Activated naive CD8-positive, alpha-beta T cell treated with anti-CD3 and anti-CD28 coated beads, Interleukin-2, amount 50 U/mL, for 24 hours (primary cell): ENCODE data around the gene CAMTA1.
"Not testable (repeated sequence)": the region's sequence is repeated elsewhere in the genome, so short reads cannot be mapped to it uniquely, and the experiment has no call there.

Experiments
- ATAC-seq: fragments of 150-1000 bp; cut with Tn5 transposase; one replicate; pipeline ENCODE4 v1.10.0; 2021
- DNase-seq: peaks from one replicate; pipeline ENCODE4 v3.0.0; 2021
- H3K27ac Mint-ChIP-seq: one replicate; pipeline ENCODE4 v1.8.0; 2021; ENCODE audit warnings: mild to moderate bottlenecking, mixed read lengths
- H3K27me3 Mint-ChIP-seq: one replicate; pipeline ENCODE4 v1.8.0; 2021; ENCODE audit warnings: mixed read lengths
- H3K36me3 Mint-ChIP-seq: one replicate; pipeline ENCODE4 v1.8.0; 2021; ENCODE audit warnings: low read depth, mixed read lengths
- H3K4me1 Mint-ChIP-seq: one replicate; pipeline ENCODE4 v1.8.0; 2021; ENCODE audit warnings: mixed read lengths
- H3K4me3 Mint-ChIP-seq: one replicate; pipeline ENCODE4 v1.8.0; 2021; ENCODE audit warnings: mild to moderate bottlenecking, moderate library complexity, mixed read lengths
- H3K9me3 Mint-ChIP-seq: one replicate; pipeline ENCODE4 v1.8.0; 2021; ENCODE audit warnings: mixed read lengths

The CAMTA1 gene

DNA sequence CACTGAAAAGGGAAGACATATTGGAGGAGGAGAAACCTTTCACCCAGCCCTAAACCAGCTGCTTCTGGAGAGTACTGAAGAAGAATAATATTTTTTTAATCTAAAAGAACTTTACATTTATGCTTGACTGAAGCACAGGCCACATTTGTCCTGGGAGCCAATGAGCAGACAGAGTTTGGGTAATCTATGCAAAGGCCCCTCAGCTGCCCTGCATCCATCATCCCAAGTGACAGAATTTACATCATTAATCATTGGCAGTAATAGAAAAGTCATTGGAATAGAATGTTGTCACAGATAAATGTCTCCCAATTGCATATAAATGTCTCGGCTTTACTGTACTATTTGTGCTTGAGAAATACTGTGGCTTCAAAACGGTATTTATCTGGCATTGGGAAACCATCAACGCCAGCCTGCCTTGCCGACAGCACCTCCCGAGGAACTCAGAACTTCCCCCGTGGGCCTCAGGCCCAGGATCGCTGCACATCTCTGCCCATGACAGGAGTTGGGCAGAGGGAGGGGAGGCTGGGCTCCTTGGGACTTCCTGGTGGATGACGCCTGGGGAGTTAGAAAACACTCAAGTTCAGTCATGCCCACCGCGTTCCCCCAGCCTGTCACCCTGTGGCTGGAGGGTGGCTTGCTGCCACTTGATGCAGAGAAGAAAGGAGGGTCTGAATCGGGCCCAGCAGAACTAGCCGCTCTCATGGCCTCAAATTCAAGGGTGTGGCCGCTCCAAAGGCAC is 133.1 kb downstream of the CAMTA1 start:
- no peak for ATAC-seq
- Mint-ChIP-seq H3K4me1 (no peaks in the 10 kb centered on the region), H3K9me3 (no peaks in the 10 kb centered on the region), H3K36me3 (no peaks in the 10 kb centered on the region), H3K27ac (no peak overlapping the region), H3K4me3 (no peak overlapping the region), H3K27me3 (peaks cover 24% of the 10 kb centered on the region)
- no peak for DNase-seq

- Mint-ChIP-seq H3K4me3 (no peak overlapping the region), H3K9me3 (no peaks in the 10 kb centered on the region), H3K4me1 (no peaks in the 10 kb centered on the region), H3K27ac (no peak overlapping the region), H3K27me3 (peaks cover 19% of the 10 kb centered on the region), H3K36me3 (no peaks in the 10 kb centered on the region)
- DNase-seq, result no peak
- ATAC-seq, result no peak
These were observed 133.8 kb downstream of the CAMTA1 start for GRCh38 chr1:6918925-6919511.

DNA sequence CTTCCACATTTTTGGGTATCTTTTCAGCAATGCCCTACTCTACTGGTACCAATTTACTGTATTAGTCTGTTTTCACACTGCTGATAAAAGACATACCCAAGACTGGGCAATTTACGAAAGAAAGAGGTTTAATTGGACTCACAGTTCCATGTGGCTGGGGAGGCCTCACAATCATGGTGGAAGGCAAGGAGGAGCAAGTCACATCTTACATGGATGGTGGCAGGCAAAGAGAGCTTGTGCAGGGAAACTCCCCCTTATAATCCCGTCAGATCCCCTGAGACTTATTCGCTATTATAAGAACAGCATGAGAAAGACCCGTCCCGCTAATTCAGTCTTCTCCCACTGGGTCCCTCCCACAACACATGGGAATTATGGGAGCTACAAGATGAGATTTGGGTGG is 136.3 kb downstream of the CAMTA1 start:
- not testable (repeated sequence) for H3K4me1 Mint-ChIP-seq, ATAC-seq, H3K27ac Mint-ChIP-seq, H3K36me3 Mint-ChIP-seq, DNase-seq, H3K4me3 Mint-ChIP-seq, H3K9me3 Mint-ChIP-seq
- H3K27me3 Mint-ChIP-seq, result peaks cover 11% of the 10 kb centered on the region

DNA sequence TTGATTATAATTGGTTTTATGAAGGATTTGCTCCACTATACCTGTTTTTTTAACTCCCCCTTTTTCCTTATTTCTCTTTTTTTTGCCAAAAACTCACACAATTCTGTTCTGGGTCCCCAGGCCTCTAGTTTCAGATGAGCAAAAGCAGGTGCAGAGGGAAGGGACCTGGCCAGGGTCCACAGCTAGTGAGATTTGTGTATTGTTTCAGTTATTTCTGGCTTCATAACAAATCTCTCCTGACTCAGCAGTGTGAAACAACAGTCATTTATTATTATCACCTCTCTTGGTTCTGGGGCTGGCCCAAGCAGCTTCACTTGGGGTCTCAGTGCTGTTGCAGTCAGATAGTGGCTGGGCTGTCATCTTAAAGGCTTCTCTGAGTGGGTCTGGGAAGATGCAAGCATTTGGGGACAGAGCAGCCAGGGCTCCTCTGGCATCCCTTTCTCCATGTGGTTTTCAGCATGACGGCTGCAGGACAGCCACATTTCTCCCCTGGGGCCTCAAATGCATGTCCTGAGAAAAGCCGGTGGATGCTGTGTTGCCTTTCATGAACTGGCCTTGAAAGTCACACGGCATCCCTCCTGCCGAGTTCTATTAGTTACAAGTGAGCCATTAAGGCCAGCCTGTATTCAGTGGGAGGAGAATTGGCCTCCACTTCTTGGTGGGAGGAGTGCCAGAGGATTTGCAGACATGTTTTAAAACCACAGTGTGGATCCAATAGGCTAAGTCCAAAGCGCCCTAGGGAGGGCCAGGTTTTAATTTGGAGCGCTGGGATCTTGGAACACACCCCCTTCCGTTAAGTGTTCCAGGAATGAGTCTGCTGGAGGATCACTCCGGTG is 137.1 kb downstream of the CAMTA1 start:
- no peak overlapping the region for H3K27ac Mint-ChIP-seq
- no peaks in the 10 kb centered on the region for H3K9me3 Mint-ChIP-seq
- no peaks in the 10 kb centered on the region for H3K36me3 Mint-ChIP-seq
- DNase-seq, result no peak
- H3K4me3 Mint-ChIP-seq, result no peak overlapping the region
- H3K4me1 Mint-ChIP-seq, result no peaks in the 10 kb centered on the region
- ATAC-seq, result no peak
- H3K27me3 Mint-ChIP-seq, result peaks cover 3% of the 10 kb centered on the region

- DNase-seq, result no peak
- no peak overlapping the region for H3K4me3 Mint-ChIP-seq
- H3K27ac Mint-ChIP-seq, result no peak overlapping the region
- no peaks in the 10 kb centered on the region for H3K9me3 Mint-ChIP-seq
- H3K36me3 Mint-ChIP-seq, result no peaks in the 10 kb centered on the region
- H3K27me3 Mint-ChIP-seq, result no peaks in the 10 kb centered on the region
- ATAC-seq, result no peak
- no peaks in the 10 kb centered on the region for H3K4me1 Mint-ChIP-seq
These were observed 137.8 kb downstream of the CAMTA1 start for GRCh38 chr1:6923012-6923411.

GRCh38 chr1:6923416-6923815 is 138.2 kb downstream of the CAMTA1 start:
- DNase-seq (no peak), ATAC-seq (no peak)
- Mint-ChIP-seq H3K27ac (no peak overlapping the region), H3K4me1 (no peaks in the 10 kb centered on the region), H3K4me3 (no peak overlapping the region), H3K9me3 (no peaks in the 10 kb centered on the region), H3K36me3 (no peaks in the 10 kb centered on the region), H3K27me3 (peaks cover under 1% of the 10 kb centered on the region)

GRCh38 chr1:6923955-6924881 is 139.0 kb downstream of the CAMTA1 start:
- no peaks in the 10 kb centered on the region for H3K4me1 Mint-ChIP-seq
- H3K27me3 Mint-ChIP-seq, result peaks cover 3% of the 10 kb centered on the region
- no peak for DNase-seq
- H3K27ac Mint-ChIP-seq, result no peak overlapping the region
- no peak overlapping the region for H3K4me3 Mint-ChIP-seq
- H3K36me3 Mint-ChIP-seq, result no peaks in the 10 kb centered on the region
- no peak for ATAC-seq
- no peaks in the 10 kb centered on the region for H3K9me3 Mint-ChIP-seq

DNA sequence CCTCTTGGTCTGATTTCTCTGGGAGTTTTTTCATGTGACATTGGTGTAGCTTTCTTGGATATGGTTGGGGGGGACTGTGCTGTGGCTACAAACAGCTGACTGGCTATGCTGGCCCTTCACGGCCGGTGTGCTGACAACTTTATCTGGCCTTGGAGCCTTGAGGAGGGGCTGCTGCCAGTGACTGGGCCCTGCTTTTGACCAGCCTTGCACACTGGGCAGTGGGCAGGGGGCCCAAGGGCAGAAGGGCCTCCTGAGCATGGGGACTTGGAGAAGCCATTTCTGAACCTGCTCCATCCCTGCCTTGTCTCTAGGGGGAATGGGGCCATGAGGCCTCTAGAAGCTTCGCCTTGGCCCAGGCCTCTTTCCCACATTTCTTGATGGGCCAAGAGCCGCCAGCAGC is 139.6 kb downstream of the CAMTA1 start:
- Mint-ChIP-seq H3K36me3 (no peaks in the 10 kb centered on the region), H3K4me1 (no peaks in the 10 kb centered on the region), H3K4me3 (no peak overlapping the region), H3K9me3 (no peaks in the 10 kb centered on the region), H3K27me3 (peaks cover 3% of the 10 kb centered on the region), H3K27ac (no peak overlapping the region)
- ATAC-seq (no peak), DNase-seq (no peak)

DNA sequence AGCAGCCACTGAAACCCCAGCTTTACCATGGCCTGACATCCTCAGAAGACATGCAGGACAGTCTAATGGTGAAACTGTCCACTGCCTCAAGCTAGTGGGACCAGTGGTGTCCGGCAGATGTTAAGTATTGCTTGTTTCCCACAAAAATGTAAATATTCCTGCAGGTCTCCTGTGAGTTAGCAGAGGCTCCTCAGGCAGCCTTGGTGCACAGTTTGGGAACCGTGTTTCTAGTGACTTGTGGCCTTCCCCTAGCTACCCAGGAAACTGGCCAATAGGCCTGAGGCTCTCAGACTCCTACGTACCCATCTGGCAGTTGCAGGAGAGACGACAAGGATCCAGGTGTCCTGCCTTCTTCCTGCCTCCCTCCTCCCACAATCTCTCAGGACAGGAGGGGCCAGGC is 142.4 kb downstream of the CAMTA1 start:
- Mint-ChIP-seq H3K36me3 (no peaks in the 10 kb centered on the region), H3K4me3 (no peak overlapping the region), H3K27me3 (peaks cover 9% of the 10 kb centered on the region), H3K4me1 (no peaks in the 10 kb centered on the region), H3K27ac (no peak overlapping the region), H3K9me3 (no peaks in the 10 kb centered on the region)
- DNase-seq, result no peak
- no peak for ATAC-seq

DNA sequence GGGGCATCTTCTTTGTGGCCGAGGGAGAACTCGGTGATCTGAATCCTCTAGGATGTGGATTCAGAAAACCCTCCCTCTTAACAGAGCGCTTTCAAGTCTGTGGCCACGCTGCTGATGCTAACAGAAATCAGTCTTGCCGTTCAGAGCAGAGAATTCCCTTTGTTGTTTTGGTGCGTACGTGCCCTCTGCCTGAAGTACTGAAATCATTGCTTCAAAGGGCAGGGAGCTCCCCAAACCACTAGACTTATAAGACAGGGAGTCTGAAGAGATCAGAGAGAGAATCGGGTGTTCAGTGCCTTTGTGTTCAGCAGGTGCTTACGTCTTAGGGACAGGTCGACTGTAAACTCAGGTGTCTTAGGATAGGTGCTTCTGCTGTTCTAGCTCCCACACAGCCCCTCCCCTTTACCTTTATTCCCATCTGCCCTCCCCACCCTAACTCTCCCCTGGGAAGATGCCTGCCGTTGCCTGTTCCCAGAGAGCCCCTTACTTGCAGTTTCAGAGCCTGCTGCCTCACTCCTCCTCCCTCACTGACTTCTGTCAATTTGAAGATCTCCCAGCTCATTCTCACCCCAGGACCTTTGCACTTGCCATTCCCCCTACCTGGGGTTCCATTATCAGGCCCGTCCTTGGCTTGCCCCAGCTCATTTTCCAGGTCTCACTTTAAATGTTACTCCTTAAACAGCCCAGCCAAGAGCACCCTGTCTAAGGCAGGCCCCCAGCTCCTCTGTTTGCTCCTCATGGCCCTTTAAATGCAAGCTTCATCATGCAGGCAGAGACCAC is 143.0 kb downstream of the CAMTA1 start:
- H3K27ac Mint-ChIP-seq, result no peak overlapping the region
- DNase-seq (no peak), ATAC-seq (no peak)
- H3K36me3 Mint-ChIP-seq, result no peaks in the 10 kb centered on the region
- no peaks in the 10 kb centered on the region for H3K9me3 Mint-ChIP-seq
- peaks cover 9% of the 10 kb centered on the region for H3K27me3 Mint-ChIP-seq
- no peak overlapping the region for H3K4me3 Mint-ChIP-seq
- H3K4me1 Mint-ChIP-seq, result no peaks in the 10 kb centered on the region

GRCh38 chr1:6930732-6931300 is 145.6 kb downstream of the CAMTA1 start:
- H3K4me1 Mint-ChIP-seq, result no peaks in the 10 kb centered on the region
- H3K9me3 Mint-ChIP-seq, result no peaks in the 10 kb centered on the region
- H3K27me3 Mint-ChIP-seq, result peaks cover 19% of the 10 kb centered on the region
- H3K27ac Mint-ChIP-seq, result no peak overlapping the region
- no peak for DNase-seq
- no peaks in the 10 kb centered on the region for H3K36me3 Mint-ChIP-seq
- ATAC-seq, result no peak
- H3K4me3 Mint-ChIP-seq, result no peak overlapping the region

DNA sequence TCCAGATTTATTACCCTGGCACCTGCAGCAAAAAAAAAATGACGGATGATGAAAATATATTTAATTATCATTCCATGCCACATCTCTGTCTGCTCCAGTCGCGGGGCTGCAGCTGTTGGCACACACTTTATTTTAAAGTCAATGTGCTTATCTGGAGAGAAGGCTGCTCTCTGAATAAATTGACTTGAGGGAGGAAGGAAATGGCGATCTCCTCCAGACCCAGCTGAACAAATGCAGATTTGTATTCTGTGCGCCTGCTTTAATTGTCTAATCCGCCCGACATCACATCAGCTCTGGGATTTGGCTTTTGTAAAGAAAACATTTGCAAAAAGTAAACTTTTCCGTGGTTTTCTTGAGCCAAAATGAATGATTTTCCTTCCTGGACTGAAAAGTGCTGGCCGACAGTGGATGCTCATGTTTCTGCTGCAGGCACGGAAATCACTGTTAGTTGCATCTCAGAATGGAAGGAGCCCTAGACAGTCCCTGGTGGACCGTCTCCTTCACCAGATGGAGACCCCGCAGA is 150.2 kb downstream of the CAMTA1 start:
- no peak for ATAC-seq
- no peak overlapping the region for H3K27ac Mint-ChIP-seq
- DNase-seq, result no peak
- no peaks in the 10 kb centered on the region for H3K36me3 Mint-ChIP-seq
- H3K4me1 Mint-ChIP-seq, result no peaks in the 10 kb centered on the region
- H3K27me3 Mint-ChIP-seq, result peaks cover 14% of the 10 kb centered on the region
- no peaks in the 10 kb centered on the region for H3K9me3 Mint-ChIP-seq
- no peak overlapping the region for H3K4me3 Mint-ChIP-seq

GRCh38 chr1:6935911-6936690 is 150.8 kb downstream of the CAMTA1 start:
- Mint-ChIP-seq H3K27me3 (peaks cover 14% of the 10 kb centered on the region), H3K36me3 (no peaks in the 10 kb centered on the region)
- no peak for ATAC-seq

More at GRCh38 chr1:6935911-6936690, 150.8 kb downstream of the CAMTA1 start:
- Mint-ChIP-seq H3K27ac (no peak overlapping the region), H3K4me1 (no peaks in the 10 kb centered on the region), H3K4me3 (no peak overlapping the region), H3K9me3 (no peaks in the 10 kb centered on the region)
- DNase-seq, result no peak
